Suprapubic skin (tissue), 3 donors: ENCODE results near the gene CACNA1G.

Source experiments
- POLR2AphosphoS5 ChIP-seq, 3 donors: sonication (generic); formaldehyde crosslinking; IDR thresholded peaks; one replicate each; pipeline ENCODE4 v1.6.1; 2017; ENCODE audit warnings: antibody characterized with exemption in 3 of 3
- TF ChIP-seq, protein P1 (sequence below), 2 donors: fragments of 200-600 bp in 1 of 2; fragments of 450-650 bp in 1 of 2; sonication (generic) in 1 of 2; IDR thresholded peaks; one replicate each; pipeline ENCODE4 v1.5.1; 2016 to 2019; ENCODE audit warnings: antibody characterized with exemption in 2 of 2, mild to moderate bottlenecking in 1 of 2, moderate library complexity in 1 of 2

DNA sequence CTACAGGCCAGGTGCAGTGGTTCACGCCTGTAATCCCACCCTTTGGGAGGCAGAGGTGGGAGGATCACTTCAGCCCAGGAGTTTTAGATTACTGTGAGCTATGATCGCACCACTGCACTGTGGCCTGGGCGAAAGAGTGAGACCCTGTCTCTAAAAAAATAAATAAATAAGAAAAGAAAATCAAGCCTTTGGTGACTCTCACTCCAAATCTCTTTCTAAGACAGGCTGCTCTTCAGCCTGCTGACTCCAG lies 75.1 kb downstream of the CACNA1G start:
- TF ChIP-seq, protein P1, sequence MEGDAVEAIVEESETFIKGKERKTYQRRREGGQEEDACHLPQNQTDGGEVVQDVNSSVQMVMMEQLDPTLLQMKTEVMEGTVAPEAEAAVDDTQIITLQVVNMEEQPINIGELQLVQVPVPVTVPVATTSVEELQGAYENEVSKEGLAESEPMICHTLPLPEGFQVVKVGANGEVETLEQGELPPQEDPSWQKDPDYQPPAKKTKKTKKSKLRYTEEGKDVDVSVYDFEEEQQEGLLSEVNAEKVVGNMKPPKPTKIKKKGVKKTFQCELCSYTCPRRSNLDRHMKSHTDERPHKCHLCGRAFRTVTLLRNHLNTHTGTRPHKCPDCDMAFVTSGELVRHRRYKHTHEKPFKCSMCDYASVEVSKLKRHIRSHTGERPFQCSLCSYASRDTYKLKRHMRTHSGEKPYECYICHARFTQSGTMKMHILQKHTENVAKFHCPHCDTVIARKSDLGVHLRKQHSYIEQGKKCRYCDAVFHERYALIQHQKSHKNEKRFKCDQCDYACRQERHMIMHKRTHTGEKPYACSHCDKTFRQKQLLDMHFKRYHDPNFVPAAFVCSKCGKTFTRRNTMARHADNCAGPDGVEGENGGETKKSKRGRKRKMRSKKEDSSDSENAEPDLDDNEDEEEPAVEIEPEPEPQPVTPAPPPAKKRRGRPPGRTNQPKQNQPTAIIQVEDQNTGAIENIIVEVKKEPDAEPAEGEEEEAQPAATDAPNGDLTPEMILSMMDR (IDR thresholded peaks at IDR 0.05): no peak
- no peak for TF ChIP-seq POLR2AphosphoS5 (IDR thresholded peaks at IDR 0.05)
